ENCODE measurements around the gene LPIN1. TPM values are rescaled to one million over a fixed set of nuclear protein-coding genes. Genes with fewer than 3 reads are reported as not detected.

The LPIN1 gene
- total and polyA plus RNA-seq, 4 donors, result 4.4 to 54.0 (median 23.0) TPM

GRCh38 chr2:11829947-11830707 lies 83.7 kb downstream of the LPIN1 start:
- Histone ChIP-seq H3K27me3 (ENCODE audit: control insufficient read depth in 1 of 2, insufficient read depth in 2 of 2, low read length in 1 of 2) (no peaks in the 10 kb centered on the region), H3K4me1 (ENCODE audit: control insufficient read depth in 1 of 2, insufficient read depth in 2 of 2, low read length in 2 of 2) (no peaks in the 10 kb centered on the region), H3K9me3 (ENCODE audit: control insufficient read depth, low read length) (no peaks in the 10 kb centered on the region), H3K4me3 (ENCODE audit: low read length in 2 of 2) (peak overlapping the region; percentile 25 to 65), H3K36me3 (ENCODE audit: control insufficient read depth in 1 of 2, insufficient read depth in 2 of 2, low read length in 1 of 2) (no peaks in the 10 kb centered on the region), H3K27ac (ENCODE audit: low read depth in 1 of 2, low read length in 2 of 2) (peak overlapping the region in 1 of 2 donors; percentile 91)
- DNase-seq (peak; percentile 79 to 82), ATAC-seq (ENCODE audit: low FRiP score) (peak; percentile 85)
- WGBS, 2 donors, result 0 to 1% methylated on average over 17 of the region's 17 CpGs
- intact Hi-C loops (cut with DNase I), result loop anchor here (1.0 to 10.0 kb wide), 5 partner anchors 33 to 1177 kb away; partner anchors contain the start of gene TRIB2 (in 1 of the 2)

GRCh38 chr2:11830708-11831301 lies 84.4 kb downstream of the LPIN1 start:
- H3K9me3 ChIP-seq (ENCODE audit: control insufficient read depth, low read length), result no peaks in the 10 kb centered on the region
- intact Hi-C loops (cut with DNase I), result loop anchor here (1.0 to 10.0 kb wide), 4 partner anchors 32 to 1176 kb away; partner anchors contain the start of gene TRIB2 (in 1 of the 2)
- no peaks in the 10 kb centered on the region for H3K36me3 ChIP-seq (ENCODE audit: control insufficient read depth in 1 of 2, insufficient read depth in 2 of 2, low read length in 1 of 2)
- no peaks in the 10 kb centered on the region for H3K27me3 ChIP-seq (ENCODE audit: control insufficient read depth in 1 of 2, insufficient read depth in 2 of 2, low read length in 1 of 2)
- H3K4me1 ChIP-seq (ENCODE audit: control insufficient read depth in 1 of 2, insufficient read depth in 2 of 2, low read length in 2 of 2), result no peaks in the 10 kb centered on the region
- peak overlapping the region; percentile 25 to 65 for H3K4me3 ChIP-seq (ENCODE audit: low read length in 2 of 2)
- no peak for DNase-seq
- 55 to 56% methylated on average over 7 of the region's 7 CpGs for WGBS, 2 donors
- ATAC-seq (ENCODE audit: low FRiP score), result no peak
- H3K27ac ChIP-seq (ENCODE audit: low read depth in 1 of 2, low read length in 2 of 2), result no peak overlapping the region

GRCh38 chr2:11831415-11831814 lies 85.0 kb downstream of the LPIN1 start:
- intact Hi-C loops (cut with DNase I), result loop anchor here (2.0 to 10.0 kb wide), 3 partner anchors 885 to 1176 kb away; partner anchors contain the start of gene TRIB2 (in 1 of the 2)
- no peaks in the 10 kb centered on the region for H3K4me1 ChIP-seq (ENCODE audit: control insufficient read depth in 1 of 2, insufficient read depth in 2 of 2, low read length in 2 of 2)
- H3K27ac ChIP-seq (ENCODE audit: low read depth in 1 of 2, low read length in 2 of 2), result no peak overlapping the region
- no peaks in the 10 kb centered on the region for H3K36me3 ChIP-seq (ENCODE audit: control insufficient read depth in 1 of 2, insufficient read depth in 2 of 2, low read length in 1 of 2)
- WGBS, 2 donors, result 97% methylated on average over 5 of the region's 5 CpGs
- no peaks in the 10 kb centered on the region for H3K9me3 ChIP-seq (ENCODE audit: control insufficient read depth, low read length)
- H3K4me3 ChIP-seq (ENCODE audit: low read length in 2 of 2), result no peak overlapping the region
- DNase-seq, result no peak
- ATAC-seq (ENCODE audit: low FRiP score), result no peak
- H3K27me3 ChIP-seq (ENCODE audit: control insufficient read depth in 1 of 2, insufficient read depth in 2 of 2, low read length in 1 of 2), result no peaks in the 10 kb centered on the region

- H3K9me3 ChIP-seq (ENCODE audit: control insufficient read depth, low read length), result no peaks in the 10 kb centered on the region
- no peaks in the 10 kb centered on the region for H3K27me3 ChIP-seq (ENCODE audit: control insufficient read depth in 1 of 2, insufficient read depth in 2 of 2, low read length in 1 of 2)
- 88 to 92% methylated on average over 5 of the region's 5 CpGs for WGBS, 2 donors
- no peaks in the 10 kb centered on the region for H3K36me3 ChIP-seq (ENCODE audit: control insufficient read depth in 1 of 2, insufficient read depth in 2 of 2, low read length in 1 of 2)
- H3K4me1 ChIP-seq (ENCODE audit: control insufficient read depth in 1 of 2, insufficient read depth in 2 of 2, low read length in 2 of 2), result no peaks in the 10 kb centered on the region
- H3K4me3 ChIP-seq (ENCODE audit: low read length in 2 of 2), result no peak overlapping the region
- ATAC-seq (ENCODE audit: low FRiP score) (no peak), DNase-seq (no peak)
- intact Hi-C loops (cut with DNase I), result loop anchor here (5.0 to 10.0 kb wide), 2 partner anchors 1102 to 1175 kb away; no protein-coding TSS in a partner anchor
- H3K27ac ChIP-seq (ENCODE audit: low read depth in 1 of 2, low read length in 2 of 2), result no peak overlapping the region
Observed at GRCh38 chr2:11832531-11832930, 86.1 kb downstream of the LPIN1 start.

- intact Hi-C loops (cut with DNase I), result loop anchor here (5.0 to 10.0 kb wide), 2 partner anchors 1101 to 1174 kb away; no protein-coding TSS in a partner anchor
- ATAC-seq (ENCODE audit: low FRiP score) (no peak), DNase-seq (no peak)
- no peaks in the 10 kb centered on the region for H3K27me3 ChIP-seq (ENCODE audit: control insufficient read depth in 1 of 2, insufficient read depth in 2 of 2, low read length in 1 of 2)
- no peaks in the 10 kb centered on the region for H3K36me3 ChIP-seq (ENCODE audit: control insufficient read depth in 1 of 2, insufficient read depth in 2 of 2, low read length in 1 of 2)
- H3K9me3 ChIP-seq (ENCODE audit: control insufficient read depth, low read length), result no peaks in the 10 kb centered on the region
- H3K4me3 ChIP-seq (ENCODE audit: low read length in 2 of 2), result no peak overlapping the region
- 95% methylated on average over 6 of the region's 6 CpGs for WGBS, 2 donors
- no peak overlapping the region for H3K27ac ChIP-seq (ENCODE audit: low read depth in 1 of 2, low read length in 2 of 2)
- H3K4me1 ChIP-seq (ENCODE audit: control insufficient read depth in 1 of 2, insufficient read depth in 2 of 2, low read length in 2 of 2), result no peaks in the 10 kb centered on the region
Observed at GRCh38 chr2:11833601-11834000, 87.2 kb downstream of the LPIN1 start.

GRCh38 chr2:11835403-11835802 lies 89.0 kb downstream of the LPIN1 start:
- intact Hi-C loops (cut with DNase I), result loop anchor here in 1 of 2 donors (10.0 kb wide), 1 partner anchor 1099 kb away; no protein-coding TSS in a partner anchor
- no peak for ATAC-seq (ENCODE audit: low FRiP score)
- Histone ChIP-seq H3K4me3 (ENCODE audit: low read length in 2 of 2) (no peak overlapping the region), H3K27ac (ENCODE audit: low read depth in 1 of 2, low read length in 2 of 2) (no peak overlapping the region), H3K4me1 (ENCODE audit: control insufficient read depth in 1 of 2, insufficient read depth in 2 of 2, low read length in 2 of 2) (no peaks in the 10 kb centered on the region), H3K27me3 (ENCODE audit: control insufficient read depth in 1 of 2, insufficient read depth in 2 of 2, low read length in 1 of 2) (no peaks in the 10 kb centered on the region), H3K9me3 (ENCODE audit: control insufficient read depth, low read length) (no peaks in the 10 kb centered on the region), H3K36me3 (ENCODE audit: control insufficient read depth in 1 of 2, insufficient read depth in 2 of 2, low read length in 1 of 2) (no peaks in the 10 kb centered on the region)
- no peak for DNase-seq
- 95 to 98% methylated on average over 4 of the region's 4 CpGs for WGBS, 2 donors

GRCh38 chr2:11836647-11837219 lies 90.3 kb downstream of the LPIN1 start:
- no peaks in the 10 kb centered on the region for H3K4me1 ChIP-seq (ENCODE audit: control insufficient read depth in 1 of 2, insufficient read depth in 2 of 2, low read length in 2 of 2)
- intact Hi-C loops (cut with DNase I), result loop anchor here in 1 of 2 donors (10.0 kb wide), 1 partner anchor 1098 kb away; no protein-coding TSS in a partner anchor
- no peak overlapping the region for H3K4me3 ChIP-seq (ENCODE audit: low read length in 2 of 2)
- H3K9me3 ChIP-seq (ENCODE audit: control insufficient read depth, low read length), result no peaks in the 10 kb centered on the region
- 93% methylated on average over 7 of the region's 7 CpGs for WGBS, 2 donors
- no peaks in the 10 kb centered on the region for H3K27me3 ChIP-seq (ENCODE audit: control insufficient read depth in 1 of 2, insufficient read depth in 2 of 2, low read length in 1 of 2)
- ATAC-seq (ENCODE audit: low FRiP score), result no peak
- H3K36me3 ChIP-seq (ENCODE audit: control insufficient read depth in 1 of 2, insufficient read depth in 2 of 2, low read length in 1 of 2), result no peaks in the 10 kb centered on the region
- H3K27ac ChIP-seq (ENCODE audit: low read depth in 1 of 2, low read length in 2 of 2), result no peak overlapping the region
- no peak for DNase-seq

- Histone ChIP-seq H3K9me3 (ENCODE audit: control insufficient read depth, low read length) (no peaks in the 10 kb centered on the region), H3K27me3 (ENCODE audit: control insufficient read depth in 1 of 2, insufficient read depth in 2 of 2, low read length in 1 of 2) (no peaks in the 10 kb centered on the region), H3K4me1 (ENCODE audit: control insufficient read depth in 1 of 2, insufficient read depth in 2 of 2, low read length in 2 of 2) (no peaks in the 10 kb centered on the region), H3K27ac (ENCODE audit: low read depth in 1 of 2, low read length in 2 of 2) (no peak overlapping the region), H3K4me3 (ENCODE audit: low read length in 2 of 2) (no peak overlapping the region), H3K36me3 (ENCODE audit: control insufficient read depth in 1 of 2, insufficient read depth in 2 of 2, low read length in 1 of 2) (no peaks in the 10 kb centered on the region)
- WGBS, 2 donors, result 82 to 83% methylated on average over 10 of the region's 10 CpGs
- intact Hi-C loops (cut with DNase I), result loop anchor here in 1 of 2 donors (10.0 kb wide), 1 partner anchor 1097 kb away; no protein-coding TSS in a partner anchor
- ATAC-seq (ENCODE audit: low FRiP score) (no peak), DNase-seq (no peak)
Observed at GRCh38 chr2:11837875-11838734, 91.7 kb downstream of the LPIN1 start.
